Measurements from ENCODE around the gene HSPB6.

Gene HSPB6

DNA sequence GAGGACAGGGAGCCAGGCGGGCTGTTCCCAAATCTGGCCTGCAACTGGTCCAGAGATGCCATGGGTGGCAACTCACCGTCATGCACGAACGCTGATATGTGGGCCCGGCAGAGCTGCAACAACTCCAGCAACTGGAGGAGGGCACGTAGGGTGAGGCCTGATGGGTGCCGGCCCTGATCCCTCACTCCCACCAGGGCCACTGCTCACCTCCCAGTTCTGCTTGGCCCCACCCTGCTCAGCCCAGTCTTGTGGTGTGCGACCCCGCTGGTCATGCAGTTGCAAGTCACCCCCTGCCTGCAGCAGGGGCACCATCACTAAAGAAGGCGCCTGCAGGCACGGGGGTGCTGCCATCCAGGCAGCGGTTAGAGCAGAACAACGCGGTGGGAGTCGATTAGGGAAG, 35.5 kb upstream of the HSPB6 start:
- WGBS, 2 experiments: 89 to 90% methylated on average over 15 of the region's 15 CpGs
- H3K9me3 ChIP-seq (ENCODE audit: control insufficient read depth, low read length): no peaks in the 10 kb centered on the region
- H3K4me1 ChIP-seq (ENCODE audit: control insufficient read depth, insufficient read depth, low read length): no peaks in the 10 kb centered on the region
- H3K27me3 ChIP-seq (ENCODE audit: control insufficient read depth, insufficient read depth, low read length, poor library complexity, severe bottlenecking): peaks cover 22% of the 10 kb centered on the region
- H3K36me3 ChIP-seq (ENCODE audit: control insufficient read depth, insufficient read depth, low read length): no peaks in the 10 kb centered on the region
- no peak overlapping the region for H3K27ac ChIP-seq (ENCODE audit: insufficient read depth, low read depth, low read length, poor library complexity, severe bottlenecking)
- no peak overlapping the region for H3K4me3 ChIP-seq (ENCODE audit: insufficient read depth, low read depth, low read length)

- H3K27ac ChIP-seq (ENCODE audit: insufficient read depth, low read depth, low read length, poor library complexity, severe bottlenecking): no peak overlapping the region
- peaks cover 17% of the 10 kb centered on the region for H3K27me3 ChIP-seq (ENCODE audit: control insufficient read depth, insufficient read depth, low read length, poor library complexity, severe bottlenecking)
- no peaks in the 10 kb centered on the region for H3K36me3 ChIP-seq (ENCODE audit: control insufficient read depth, insufficient read depth, low read length)
- 88 to 93% methylated on average over 9 of the region's 9 CpGs for WGBS, 2 experiments
- H3K4me3 ChIP-seq (ENCODE audit: insufficient read depth, low read depth, low read length): no peak overlapping the region
- H3K9me3 ChIP-seq (ENCODE audit: control insufficient read depth, low read length): no peaks in the 10 kb centered on the region
- no peaks in the 10 kb centered on the region for H3K4me1 ChIP-seq (ENCODE audit: control insufficient read depth, insufficient read depth, low read length)
Measured at GRCh38 chr19:35791814-35792279, 35.0 kb upstream of the HSPB6 start.

GRCh38 chr19:35790981-35791813, 34.4 kb upstream of the HSPB6 start:
- Histone ChIP-seq H3K4me3 (ENCODE audit: insufficient read depth, low read depth, low read length) (no peak overlapping the region), H3K4me1 (ENCODE audit: control insufficient read depth, insufficient read depth, low read length) (no peaks in the 10 kb centered on the region), H3K27me3 (ENCODE audit: control insufficient read depth, insufficient read depth, low read length, poor library complexity, severe bottlenecking) (peaks cover 11% of the 10 kb centered on the region), H3K36me3 (ENCODE audit: control insufficient read depth, insufficient read depth, low read length) (no peaks in the 10 kb centered on the region), H3K9me3 (ENCODE audit: control insufficient read depth, low read length) (no peaks in the 10 kb centered on the region), H3K27ac (ENCODE audit: insufficient read depth, low read depth, low read length, poor library complexity, severe bottlenecking) (no peak overlapping the region)
- 80 to 82% methylated on average over 20 of the region's 20 CpGs for WGBS, 2 experiments

GRCh38 chr19:35789978-35790944, 33.4 kb upstream of the HSPB6 start:
- Histone ChIP-seq H3K27ac (ENCODE audit: insufficient read depth, low read depth, low read length, poor library complexity, severe bottlenecking) (no peak overlapping the region), H3K4me1 (ENCODE audit: control insufficient read depth, insufficient read depth, low read length) (no peaks in the 10 kb centered on the region), H3K27me3 (ENCODE audit: control insufficient read depth, insufficient read depth, low read length, poor library complexity, severe bottlenecking) (peaks cover 2% of the 10 kb centered on the region), H3K4me3 (ENCODE audit: insufficient read depth, low read depth, low read length) (no peak overlapping the region), H3K9me3 (ENCODE audit: control insufficient read depth, low read length) (no peaks in the 10 kb centered on the region), H3K36me3 (ENCODE audit: control insufficient read depth, insufficient read depth, low read length) (no peaks in the 10 kb centered on the region)
- WGBS, 2 experiments: 92% methylated on average over 19 of the region's 19 CpGs

- WGBS, 2 experiments: 86% methylated on average over 11 of the region's 11 CpGs
- Histone ChIP-seq H3K9me3 (ENCODE audit: control insufficient read depth, low read length) (no peaks in the 10 kb centered on the region), H3K27me3 (ENCODE audit: control insufficient read depth, insufficient read depth, low read length, poor library complexity, severe bottlenecking) (no peaks in the 10 kb centered on the region), H3K27ac (ENCODE audit: insufficient read depth, low read depth, low read length, poor library complexity, severe bottlenecking) (peak overlapping the region; percentile 26), H3K4me3 (ENCODE audit: insufficient read depth, low read depth, low read length) (no peak overlapping the region), H3K4me1 (ENCODE audit: control insufficient read depth, insufficient read depth, low read length) (no peaks in the 10 kb centered on the region), H3K36me3 (ENCODE audit: control insufficient read depth, insufficient read depth, low read length) (no peaks in the 10 kb centered on the region)
Measured at GRCh38 chr19:35789195-35789977, 32.6 kb upstream of the HSPB6 start.

- H3K4me1 ChIP-seq (ENCODE audit: control insufficient read depth, insufficient read depth, low read length): peaks cover 3% of the 10 kb centered on the region
- H3K36me3 ChIP-seq (ENCODE audit: control insufficient read depth, insufficient read depth, low read length): no peaks in the 10 kb centered on the region
- H3K4me3 ChIP-seq (ENCODE audit: insufficient read depth, low read depth, low read length): no peak overlapping the region
- whole genome bisulfite sequencing, 2 experiments: 84 to 85% methylated on average over 12 of the region's 12 CpGs
- no peaks in the 10 kb centered on the region for H3K27me3 ChIP-seq (ENCODE audit: control insufficient read depth, insufficient read depth, low read length, poor library complexity, severe bottlenecking)
- no peak overlapping the region for H3K27ac ChIP-seq (ENCODE audit: insufficient read depth, low read depth, low read length, poor library complexity, severe bottlenecking)
- H3K9me3 ChIP-seq (ENCODE audit: control insufficient read depth, low read length): no peaks in the 10 kb centered on the region
Measured at GRCh38 chr19:35788205-35788960, 31.6 kb upstream of the HSPB6 start.

DNA sequence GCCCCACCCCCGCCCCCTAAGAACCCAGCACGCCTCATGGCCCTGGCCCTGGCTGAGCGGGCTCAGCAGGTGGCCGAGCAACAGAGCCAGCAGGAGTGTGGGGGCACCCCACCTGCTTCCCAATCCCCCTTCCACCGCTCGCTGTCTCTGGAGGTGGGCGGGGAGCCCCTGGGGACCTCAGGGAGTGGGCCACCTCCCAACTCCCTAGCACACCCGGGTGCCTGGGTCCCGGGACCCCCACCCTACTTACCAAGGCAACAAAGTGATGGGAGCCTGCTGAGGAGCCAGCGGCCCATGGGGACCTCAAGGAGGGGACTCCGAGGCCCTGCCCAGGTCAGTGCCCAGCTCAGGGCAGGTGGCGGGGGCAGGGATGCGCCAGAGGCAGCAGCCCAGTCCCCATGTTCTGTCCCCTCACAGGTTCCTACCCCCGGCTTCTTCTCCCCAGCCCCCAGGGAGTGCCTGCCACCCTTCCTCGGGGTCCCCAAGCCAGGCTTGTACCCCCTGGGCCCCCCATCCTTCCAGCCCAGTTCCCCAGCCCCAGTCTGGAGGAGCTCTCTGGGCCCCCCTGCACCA, 30.5 kb upstream of the HSPB6 start:
- Histone ChIP-seq H3K4me1 (ENCODE audit: control insufficient read depth, insufficient read depth, low read length) (peaks cover 3% of the 10 kb centered on the region), H3K27me3 (ENCODE audit: control insufficient read depth, insufficient read depth, low read length, poor library complexity, severe bottlenecking) (no peaks in the 10 kb centered on the region), H3K27ac (ENCODE audit: insufficient read depth, low read depth, low read length, poor library complexity, severe bottlenecking) (no peak overlapping the region), H3K36me3 (ENCODE audit: control insufficient read depth, insufficient read depth, low read length) (no peaks in the 10 kb centered on the region), H3K9me3 (ENCODE audit: control insufficient read depth, low read length) (no peaks in the 10 kb centered on the region), H3K4me3 (ENCODE audit: insufficient read depth, low read depth, low read length) (no peak overlapping the region)
- WGBS, 2 experiments: 91 to 93% methylated on average over 15 of the region's 15 CpGs

GRCh38 chr19:35786299-35787160, 29.7 kb upstream of the HSPB6 start:
- WGBS, 2 experiments: 92 to 93% methylated on average over 31 of the region's 31 CpGs
- no peaks in the 10 kb centered on the region for H3K9me3 ChIP-seq (ENCODE audit: control insufficient read depth, low read length)
- no peaks in the 10 kb centered on the region for H3K36me3 ChIP-seq (ENCODE audit: control insufficient read depth, insufficient read depth, low read length)
- H3K4me3 ChIP-seq (ENCODE audit: insufficient read depth, low read depth, low read length): no peak overlapping the region
- H3K4me1 ChIP-seq (ENCODE audit: control insufficient read depth, insufficient read depth, low read length): peaks cover 3% of the 10 kb centered on the region
- no peak overlapping the region for H3K27ac ChIP-seq (ENCODE audit: insufficient read depth, low read depth, low read length, poor library complexity, severe bottlenecking)
- H3K27me3 ChIP-seq (ENCODE audit: control insufficient read depth, insufficient read depth, low read length, poor library complexity, severe bottlenecking): no peaks in the 10 kb centered on the region

Data from ectodermal cell (in vitro differentiated cells).